OCI-LY7 (cell line): ENCODE data around the gene TPP1. TPM values are rescaled to one million over a fixed set of nuclear protein-coding genes. Genes with fewer than 3 reads are reported as not detected.

Experiments
- BruUV-seq: library from RNA; stranded (reverse); fragments of 400-500 nt; replicated peaks from 2 replicates; lab custom pipeline; 2021; lab: Mats Ljungman, UMichigan
- CTCF ChIA-PET: fragments of 300-600 bp; sonication (Branson Sonifier 250); formaldehyde crosslinking; loops from one replicate; lab custom pipeline; 2022; ENCODE audit warnings: antibody characterized with exemption; ENCODE audit not compliant: unreplicated experiment; lab: Charles Lee
- POLR2A ChIA-PET: fragments of 300-600 bp; sonication (Branson Sonifier 250); formaldehyde crosslinking; loops from one replicate; lab custom pipeline; 2022; ENCODE audit warnings: antibody characterized with exemption; lab: Charles Lee
- DNase-seq: peaks from one replicate; pipeline ENCODE4 v3.0.0-alpha.2; 2015; ENCODE audit warnings: low spot score
- H2AFZ ChIP-seq: fragments of 200-600 bp; sonication (generic), shearing (Covaris generic); 2 replicates; pipeline ENCODE4 v1.6.1; 2014; ENCODE audit warnings: mild to moderate bottlenecking, antibody characterized with exemption, low read length, moderate library complexity
- H3K27ac ChIP-seq: fragments of 200-600 bp; sonication (generic); 2 replicates; pipeline ENCODE4 v1.5.1; 2014; ENCODE audit warnings: mixed run types, low read depth, mild to moderate bottlenecking, moderate library complexity, low read length, inconsistent platforms; ENCODE audit not compliant: poor library complexity, severe bottlenecking
- H3K36me3 ChIP-seq: fragments of 200-600 bp; sonication (generic); 2 replicates; pipeline ENCODE4 v1.6.1; 2014; ENCODE audit warnings: mild to moderate bottlenecking, antibody characterized with exemption, low read length, moderate library complexity, mixed read lengths; ENCODE audit not compliant: insufficient read depth
- H3K4me1 ChIP-seq: fragments of 200-600 bp; sonication (generic); 2 replicates; pipeline ENCODE4 v1.5.1; 2014; ENCODE audit warnings: mild to moderate bottlenecking, low read length; ENCODE audit not compliant: insufficient read depth, poor library complexity, severe bottlenecking
- H3K4me2 ChIP-seq: fragments of 200-600 bp; sonication (generic); 2 replicates; pipeline ENCODE4 v1.6.1; 2014; ENCODE audit warnings: mild to moderate bottlenecking, low read length
- H3K4me3 ChIP-seq: fragments of 200-600 bp; sonication (generic); 2 replicates; pipeline ENCODE4 v1.5.1; 2014; ENCODE audit warnings: mild to moderate bottlenecking, low read depth, low read length; ENCODE audit not compliant: poor library complexity, severe bottlenecking
- H3K79me2 ChIP-seq: fragments of 200-600 bp; sonication (generic); 2 replicates; pipeline ENCODE4 v1.6.1; 2016; ENCODE audit warnings: low read depth, mild to moderate bottlenecking, low read length, moderate library complexity, mixed read lengths; ENCODE audit not compliant: insufficient read depth
- H3K9me2 ChIP-seq: fragments of 200-600 bp; sonication (generic); 2 replicates; pipeline ENCODE4 v1.6.1; 2016; ENCODE audit warnings: mild to moderate bottlenecking, low read length, mixed read lengths; ENCODE audit not compliant: insufficient read depth
- H3K9me3 ChIP-seq: fragments of 200-600 bp; sonication (generic); 2 replicates; pipeline ENCODE4 v1.6.1; 2014; ENCODE audit warnings: mild to moderate bottlenecking, mixed run types, low read length, mixed read lengths
- H4K20me1 ChIP-seq: fragments of 200-600 bp; sonication (generic); 2 replicates; pipeline ENCODE4 v1.6.1; 2014; ENCODE audit warnings: mild to moderate bottlenecking, antibody characterized with exemption, low read length, moderate library complexity, mixed read lengths; ENCODE audit not compliant: insufficient read depth
- CTCF ChIP-seq: fragments of 200-600 bp; sonication (generic); conservative IDR thresholded peaks from 2 replicates; pipeline ENCODE4 v1.5.1; 2014; ENCODE audit warnings: mild to moderate bottlenecking, antibody characterized with exemption, low read length, moderate library complexity, mixed read lengths
- EZH2phosphoT487 ChIP-seq: fragments of 200-600 bp; sonication (generic); IDR thresholded peaks from 2 replicates; pipeline ENCODE4 v1.6.1; 2018; ENCODE audit warnings: low read depth, borderline replicate concordance, mild to moderate bottlenecking, mixed run types, antibody characterized with exemption, low read length, moderate library complexity, mixed read lengths
- intact Hi-C: fragments of 100-400 bp; cut with micrococcal nuclease; formaldehyde crosslinking; loops from one replicate; pipeline ENCODE4 v1.10.0; 2022; ENCODE audit not compliant: unreplicated experiment
- total RNA-seq, 2 experiments: library from RNA; depleted of rRNA in 1 of 2; stranded (reverse); fragments of >200 nt in 1 of 2; shearing (Covaris generic) in 1 of 2; gene quantifications; 2 replicates each; pipeline ENCODE4 v1.2.3, GENCODE V29; 2014 to 2022

The TPP1 gene
- total RNA-seq, 2 experiments from 2014 or later: 16.6 to 41.1 TPM

GRCh38 chr11:6630632-6631291 is 11.5 kb upstream of the TPP1 start:
- Histone ChIP-seq H3K9me2 (no peaks in the 10 kb centered on the region), H3K36me3 (no peaks in the 10 kb centered on the region), H3K27ac (no peak overlapping the region), H3K79me2 (no peaks in the 10 kb centered on the region), H3K4me1 (no peaks in the 10 kb centered on the region), H4K20me1 (no peaks in the 10 kb centered on the region), H3K9me3 (no peaks in the 10 kb centered on the region), H2AFZ (no peak overlapping the region), H3K4me3 (no peak overlapping the region), H3K4me2 (no peak overlapping the region)
- intact Hi-C loops: no loop called here
- no TSS peak for BruUV-seq
- no peak for DNase-seq
- ChIA-PET POLR2A (interaction anchor here (0.5 to 0.7 kb wide), 2 partner anchors 15 to 256 kb away, joined by 4 to 5 read pairs; no protein-coding TSS in a partner anchor), CTCF (no interaction called here)
- TF ChIP-seq CTCF (no peak), EZH2phosphoT487 (no peak)

- BruUV-seq: no TSS peak
- POLR2A ChIA-PET: interaction anchor here (1.2 kb wide), 1 partner anchor 12 kb away, joined by 4 read pairs; no protein-coding TSS in a partner anchor
These were observed 10.8 kb upstream of the TPP1 start for GRCh38 chr11:6629892-6630631.

More at GRCh38 chr11:6629892-6630631, 10.8 kb upstream of the TPP1 start:
- no peaks in the 10 kb centered on the region for H3K9me3 ChIP-seq
- no peaks in the 10 kb centered on the region for H3K9me2 ChIP-seq
- no peak overlapping the region for H2AFZ ChIP-seq
- H3K79me2 ChIP-seq: no peaks in the 10 kb centered on the region
- H4K20me1 ChIP-seq: no peaks in the 10 kb centered on the region
- DNase-seq: no peak
- H3K36me3 ChIP-seq: no peaks in the 10 kb centered on the region
- CTCF ChIA-PET: no interaction called here
- H3K27ac ChIP-seq: no peak overlapping the region
- H3K4me2 ChIP-seq: no peak overlapping the region
- H3K4me3 ChIP-seq: no peak overlapping the region
- TF ChIP-seq CTCF (no peak), EZH2phosphoT487 (no peak)
- intact Hi-C loops: no loop called here
- H3K4me1 ChIP-seq: no peaks in the 10 kb centered on the region
